ENCODE data around the gene SAP25. TPM values are rescaled to one million over a fixed set of nuclear protein-coding genes. Genes with fewer than 3 reads are reported as not detected.

Gene SAP25
- total RNA-seq, 1 experiment from 2014 or later = 4.4 TPM

- Histone ChIP-seq H3K4me1 (ENCODE audit: control insufficient read depth in 1 of 2, insufficient read depth in 2 of 2, low read length in 2 of 2) (peaks cover 4 to 50% of the 10 kb centered on the region in 2 experiments), H3K9me2 (ENCODE audit: insufficient read depth) (no peaks in the 10 kb centered on the region), H3K4me3 (replicated peaks in 1 of 2; ENCODE audit: low read depth in 1 of 2, low read length in 2 of 2) (peak overlapping the region; percentile 64 to 72), H3K9me3 (ENCODE audit: control insufficient read depth in 1 of 2, insufficient read depth in 1 of 2, low read depth in 1 of 2, low read length in 2 of 2) (no peaks in the 10 kb centered on the region), H4K20me1 (ENCODE audit: insufficient read depth) (no peaks in the 10 kb centered on the region), H3K79me2 (ENCODE audit: insufficient read depth, low read length) (no peaks in the 10 kb centered on the region), H3K27me3 (ENCODE audit: insufficient read depth, low read length) (no peaks in the 10 kb centered on the region), H3K9ac (ENCODE audit: low read length) (peak overlapping the region; percentile 57), H3K27ac (ENCODE audit: low read depth, low read length) (peak overlapping the region; percentile 77), H2AFZ (ENCODE audit: low read depth, low read length, poor library complexity, severe bottlenecking) (peak overlapping the region; percentile 17), H3K36me3 (ENCODE audit: control insufficient read depth in 1 of 2, insufficient read depth in 2 of 2, low read length in 2 of 2) (no peaks in the 10 kb centered on the region), H3K4me2 (ENCODE audit: low read length) (peak overlapping the region; percentile 86)
- BruUV-seq (replicated peaks) = no TSS peak
- peak; percentile 84 for ATAC-seq
- intact Hi-C loops (cut with micrococcal nuclease) = no loop called here
- DNase-seq (ENCODE audit: low read depth, low spot score) = no peak
- TF ChIP-seq CTCF (IDR thresholded peaks at IDR 0.05 in 2 of 3, conservative IDR thresholded peaks at IDR 0.05 in 1 of 3; ENCODE audit: borderline replicate concordance in 1 of 3, insufficient read depth in 1 of 3, low read depth in 2 of 3, low read length in 2 of 3) (peak in 2 of 3 experiments; percentile 37 to 45; a peak in 4 of 6 replicates), REST (IDR thresholded peaks at IDR 0.05; ENCODE audit: low read depth) (no peak), SRF (IDR thresholded peaks at IDR 0.05; ENCODE audit: low read depth) (no peak), POLR2AphosphoS5 (IDR thresholded peaks at IDR 0.05; ENCODE audit: low read depth, low read length) (peak; percentile 50)
- TF ChIP-seq, protein P1, sequence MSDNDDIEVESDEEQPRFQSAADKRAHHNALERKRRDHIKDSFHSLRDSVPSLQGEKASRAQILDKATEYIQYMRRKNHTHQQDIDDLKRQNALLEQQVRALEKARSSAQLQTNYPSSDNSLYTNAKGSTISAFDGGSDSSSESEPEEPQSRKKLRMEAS (IDR thresholded peaks at IDR 0.05) = no peak
- ChIA-PET POLR2A (interaction anchor here (2.2 to 3.3 kb wide), 2 partner anchors 18 kb away, joined by 9 to 10 read pairs; partner anchors contain the start of genes FBXO24 and LRCH4), CTCF (no interaction called here), RAD21 (ENCODE audit: low non-redundant PET in 1 of 2, low total read pairs in 2 of 2, uncharacterized antibody in 2 of 2, unreplicated experiment in 2 of 2) (no interaction called here)
Observed at GRCh38 chr7:100604028-100604975, 30.6 kb upstream of the SAP25 start.

Measured in HCT116 (cell line).